GM19397 (cell line): Measurements from ENCODE around the gene DCDC2.
A peak's percentile ranks its signal among the peaks of the same experiment; 100 is the strongest.
"Not testable (repeated sequence)": the region's sequence is repeated elsewhere in the genome, so short reads cannot be mapped to it uniquely, and the experiment has no call there.

Experiments used
- ATAC-seq: cut with Tn5 transposase; IDR thresholded peaks from one replicate; pipeline ENCODE4 v1.9.1; 2021; ENCODE audit warnings: mild to moderate bottlenecking, moderate library complexity; ENCODE audit not compliant: unreplicated experiment

Gene DCDC2

GRCh38 chr6:24272553-24272952, 85.3 kb downstream of the DCDC2 start:
- ATAC-seq: no peak

GRCh38 chr6:24272148-24272547, 85.7 kb downstream of the DCDC2 start:
- no peak for ATAC-seq

- no peak for ATAC-seq
Measured at GRCh38 chr6:24270011-24270410, 87.8 kb downstream of the DCDC2 start.

DNA sequence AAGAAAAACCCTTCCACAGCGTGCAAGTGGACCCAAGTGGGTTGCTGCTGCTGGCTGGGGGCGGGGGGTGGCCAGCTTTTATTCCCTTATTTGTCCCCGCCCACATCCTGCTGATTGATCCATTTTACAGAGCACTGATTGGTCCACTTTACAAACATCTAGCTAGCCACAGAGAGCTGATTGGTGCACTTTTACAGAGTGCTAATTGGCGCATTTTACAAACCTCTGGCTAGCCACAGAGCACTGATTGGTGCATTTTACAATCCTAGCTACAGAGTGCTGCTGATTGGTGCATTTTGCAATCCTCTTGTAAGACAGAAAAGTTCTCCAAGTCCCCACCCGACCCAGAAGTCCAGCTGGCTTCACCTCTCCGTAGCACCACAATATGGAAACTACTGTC, 99.6 kb downstream of the DCDC2 start:
- not testable (repeated sequence) for ATAC-seq

DNA sequence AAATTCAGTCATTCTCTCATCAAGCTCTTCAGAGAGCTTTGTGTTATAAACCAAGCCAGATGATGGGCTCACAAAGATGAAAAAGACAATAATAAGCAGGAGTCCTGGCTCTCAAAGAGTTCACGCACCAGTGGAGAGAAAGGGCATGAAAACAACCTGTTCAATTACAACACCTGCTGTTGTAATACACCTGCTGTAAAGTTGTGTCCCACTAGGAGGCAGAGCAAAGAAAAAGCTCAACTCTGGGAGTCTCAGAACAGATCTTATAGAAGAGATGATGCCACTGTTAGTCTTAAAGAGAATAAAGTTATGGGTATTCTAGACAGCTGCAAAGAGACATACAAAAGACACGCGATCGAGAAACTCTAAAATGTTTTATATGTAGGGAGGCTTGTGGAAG, 100.6 kb downstream of the DCDC2 start:
- no peak for ATAC-seq

GRCh38 chr6:24255676-24256075, 102.2 kb downstream of the DCDC2 start:
- peak; percentile 95 for ATAC-seq

- ATAC-seq: no peak
Measured at GRCh38 chr6:24253360-24253759, 104.5 kb downstream of the DCDC2 start.

- no peak for ATAC-seq
Measured at GRCh38 chr6:24252280-24252679, 105.6 kb downstream of the DCDC2 start.

GRCh38 chr6:24251339-24251738, 106.5 kb downstream of the DCDC2 start:
- ATAC-seq: no peak

- no peak for ATAC-seq
Measured at GRCh38 chr6:24249926-24250325, 107.9 kb downstream of the DCDC2 start.

DNA sequence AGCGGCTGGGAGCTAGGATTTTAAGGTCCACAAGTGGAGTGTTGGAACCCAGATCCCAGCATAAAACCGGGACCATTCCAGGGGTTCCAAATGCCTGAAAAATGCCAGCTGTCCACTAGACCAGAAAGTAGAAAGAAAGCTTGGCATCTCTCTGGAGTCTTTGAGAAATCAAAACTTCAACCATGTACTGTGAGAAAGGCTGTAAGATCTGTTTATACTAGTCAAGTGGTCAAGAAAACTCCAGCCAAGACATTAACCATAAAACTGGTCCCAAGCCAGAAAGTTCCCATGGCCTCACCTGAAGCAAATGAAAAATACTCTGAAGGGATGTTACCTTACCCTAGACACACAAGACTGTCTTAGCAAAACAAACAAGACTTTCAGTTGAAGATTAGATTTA, 112.6 kb downstream of the DCDC2 start:
- no peak for ATAC-seq

DNA sequence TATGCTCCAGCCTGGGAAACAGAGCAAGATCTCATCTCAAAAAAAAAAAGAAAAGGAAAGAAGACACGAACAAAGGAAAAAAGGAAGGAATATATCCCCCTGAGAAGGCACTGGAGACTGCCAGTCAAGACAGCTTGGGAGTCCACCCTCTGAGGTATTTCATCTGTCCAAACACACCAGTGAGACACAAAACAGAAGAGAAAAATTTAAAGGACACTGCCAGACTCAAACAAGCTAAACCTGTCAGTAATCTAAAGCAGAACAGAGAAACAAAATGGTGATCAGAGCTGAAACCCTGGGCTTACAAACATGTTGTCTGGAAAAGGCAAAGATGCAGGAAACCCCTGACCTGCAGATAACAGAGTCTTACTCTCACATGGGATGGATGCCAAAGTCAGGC, 114.9 kb downstream of the DCDC2 start:
- no peak for ATAC-seq

DNA sequence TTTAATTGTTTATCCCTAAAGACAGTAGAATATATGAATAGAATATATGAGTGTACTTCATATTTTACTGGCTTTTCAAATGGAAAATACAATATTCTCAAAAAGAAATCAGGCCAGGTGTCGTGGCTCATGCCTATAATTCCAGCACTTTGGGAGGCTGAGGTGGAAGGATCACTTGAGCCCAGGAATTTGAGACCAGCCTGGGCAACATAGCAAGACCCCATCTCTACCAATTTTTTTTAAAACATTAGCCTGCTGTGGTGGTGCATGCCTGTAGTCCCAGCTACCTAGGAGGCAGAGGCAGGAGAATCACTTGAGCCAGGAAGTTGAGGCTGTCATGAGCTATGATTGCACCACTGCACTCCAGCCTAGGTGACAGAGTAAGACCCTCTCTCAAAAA, 116.1 kb downstream of the DCDC2 start:
- not testable (repeated sequence) for ATAC-seq

DNA sequence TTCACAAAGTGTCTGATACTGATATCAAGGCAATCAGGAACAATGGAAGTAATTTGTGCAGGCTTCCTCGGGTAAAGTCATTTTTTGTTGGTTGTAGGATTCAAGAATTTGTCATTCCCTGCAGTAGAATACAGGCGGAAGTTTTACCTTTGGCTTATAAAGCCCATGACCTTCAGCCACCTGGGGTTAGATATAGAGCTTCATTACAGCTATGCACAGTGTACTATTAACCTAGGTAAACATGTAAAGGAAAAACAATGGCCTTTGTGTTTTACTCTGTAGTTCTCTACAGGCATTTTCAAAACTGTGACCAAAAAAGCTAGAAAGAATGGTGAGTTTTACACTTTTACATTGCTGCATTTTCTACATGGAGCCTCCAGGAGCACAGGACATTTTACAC, 116.9 kb downstream of the DCDC2 start:
- ATAC-seq: no peak

DNA sequence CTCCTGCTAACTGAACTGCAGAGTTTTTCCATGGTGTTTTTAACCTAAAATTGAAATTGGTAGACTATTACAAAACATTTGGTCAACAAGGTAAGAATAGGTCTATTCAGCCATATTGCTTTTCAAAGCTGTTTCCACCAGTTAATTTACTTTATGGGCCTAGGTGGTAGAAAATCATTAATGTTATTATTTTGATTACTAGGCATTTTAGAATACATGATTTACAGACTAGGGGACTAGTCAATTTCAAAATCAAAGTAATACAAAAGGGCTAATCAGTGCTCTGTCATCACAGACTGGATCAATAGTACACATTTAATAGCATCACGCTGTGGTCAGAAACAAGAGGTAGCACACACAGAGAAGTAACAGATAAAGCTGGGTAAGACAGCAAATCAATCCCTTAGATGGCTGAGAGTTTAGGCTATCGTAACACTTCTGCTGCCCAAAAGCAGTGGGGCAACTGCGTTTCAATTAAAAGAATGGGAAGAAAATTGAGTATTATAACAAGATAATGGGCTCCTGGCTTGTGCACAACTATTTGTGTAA, 117.4 kb downstream of the DCDC2 start:
- ATAC-seq: no peak

GRCh38 chr6:24238700-24239099, 119.2 kb downstream of the DCDC2 start:
- ATAC-seq: no peak

DNA sequence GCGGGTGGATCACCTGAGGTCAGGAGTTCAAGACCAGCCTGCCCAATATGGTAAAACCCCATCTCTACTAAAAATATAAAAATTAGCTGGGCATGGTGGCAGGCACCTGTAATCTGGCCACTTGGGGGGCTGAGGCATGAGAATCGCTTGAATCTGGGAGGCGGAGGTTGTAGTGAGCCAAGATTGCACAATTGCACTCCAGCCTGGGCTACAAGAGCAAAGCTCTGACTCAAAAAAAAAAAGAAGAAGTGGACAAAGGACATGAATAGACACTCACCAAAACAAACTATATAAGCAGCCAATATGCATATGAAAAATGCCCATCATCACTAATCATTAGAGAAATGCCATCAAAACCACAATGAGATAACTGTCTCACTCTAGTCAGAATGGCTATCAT, 121.1 kb downstream of the DCDC2 start:
- ATAC-seq: not testable (repeated sequence)

DNA sequence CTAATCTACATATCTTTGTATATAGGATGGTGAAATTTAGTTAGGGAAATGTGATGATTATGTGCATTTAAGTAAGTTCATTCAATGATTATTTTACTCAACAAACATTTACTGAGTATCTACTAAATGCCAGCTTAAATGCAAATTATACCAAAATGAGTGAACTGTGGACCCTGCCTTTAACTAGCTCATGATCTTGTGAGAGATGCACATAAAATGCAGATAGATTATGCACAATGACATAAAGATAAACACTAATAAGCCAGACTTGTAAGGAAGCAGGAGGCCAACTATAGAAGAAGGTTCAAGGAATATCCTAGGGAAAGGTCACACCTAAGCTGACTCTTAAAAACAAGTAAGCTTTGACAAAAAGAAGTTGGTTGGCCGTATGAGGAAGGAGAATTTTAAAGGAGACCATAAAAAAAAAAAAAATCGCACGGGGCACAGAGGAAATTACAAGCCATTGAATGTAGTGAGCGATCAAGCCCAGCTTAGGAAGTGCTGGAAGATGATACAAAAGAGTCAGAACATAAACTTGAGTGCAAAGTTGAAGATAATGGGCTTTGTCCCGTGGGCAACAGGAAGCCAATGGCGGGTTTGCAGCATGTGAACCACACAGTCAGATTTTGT, 123.9 kb downstream of the DCDC2 start:
- ATAC-seq: no peak

DNA sequence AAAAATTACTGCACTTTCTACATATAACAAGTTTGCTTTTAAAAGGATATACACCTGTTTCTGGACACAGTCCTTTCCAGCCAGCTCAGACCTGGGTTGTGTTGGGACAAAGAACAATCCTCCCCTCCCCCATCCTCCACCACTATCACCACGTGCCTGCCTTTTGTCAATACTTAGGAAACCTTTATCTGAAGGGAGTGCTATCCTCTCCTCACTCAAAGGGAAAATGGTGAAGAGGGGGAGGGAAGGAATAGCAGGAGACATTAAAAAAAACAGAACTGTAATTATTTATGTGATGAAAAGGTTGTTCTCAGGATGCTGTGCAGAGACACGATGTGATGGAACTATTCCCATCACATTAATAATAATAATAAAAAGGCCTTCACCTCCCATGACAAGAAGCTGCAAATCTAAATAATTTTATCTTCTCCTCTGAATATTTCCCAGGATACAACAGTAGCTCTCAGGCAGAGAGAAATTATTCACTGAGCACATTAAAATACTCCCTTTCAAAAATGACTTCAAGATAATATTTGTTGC, 126.4 kb downstream of the DCDC2 start:
- ATAC-seq: no peak

DNA sequence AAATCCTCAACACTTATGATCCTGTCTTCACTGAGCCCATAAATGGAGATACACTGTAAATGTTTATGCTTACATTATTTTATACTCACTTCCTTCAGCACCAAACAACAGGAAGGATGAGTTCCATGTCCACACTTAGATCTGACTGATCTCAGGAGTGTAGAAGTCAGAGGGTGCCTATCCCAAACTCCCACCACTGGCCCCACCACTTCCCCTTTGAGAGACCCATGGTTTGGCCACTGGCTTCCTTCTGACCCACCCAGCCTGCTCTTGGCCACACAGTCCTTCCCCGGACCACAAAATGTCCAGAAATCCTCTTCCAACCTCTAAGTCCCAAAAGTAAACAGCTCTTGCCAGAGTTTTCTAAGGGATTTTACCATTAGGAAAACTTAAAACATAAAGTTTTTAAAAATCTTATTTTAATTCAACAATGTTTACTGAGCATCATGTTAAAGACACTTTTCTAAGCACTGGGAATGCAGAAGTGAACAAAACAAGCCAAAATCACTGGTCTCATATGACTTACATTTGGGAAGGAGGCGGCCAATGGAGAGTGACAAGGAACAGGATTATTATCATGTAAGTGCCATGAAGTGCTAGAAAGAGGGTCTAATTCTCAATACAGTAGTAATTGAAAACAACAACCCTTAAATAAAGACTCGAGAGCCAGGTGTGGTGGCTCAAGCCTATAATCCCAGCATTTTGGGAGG, 128.0 kb downstream of the DCDC2 start:
- ATAC-seq: no peak

DNA sequence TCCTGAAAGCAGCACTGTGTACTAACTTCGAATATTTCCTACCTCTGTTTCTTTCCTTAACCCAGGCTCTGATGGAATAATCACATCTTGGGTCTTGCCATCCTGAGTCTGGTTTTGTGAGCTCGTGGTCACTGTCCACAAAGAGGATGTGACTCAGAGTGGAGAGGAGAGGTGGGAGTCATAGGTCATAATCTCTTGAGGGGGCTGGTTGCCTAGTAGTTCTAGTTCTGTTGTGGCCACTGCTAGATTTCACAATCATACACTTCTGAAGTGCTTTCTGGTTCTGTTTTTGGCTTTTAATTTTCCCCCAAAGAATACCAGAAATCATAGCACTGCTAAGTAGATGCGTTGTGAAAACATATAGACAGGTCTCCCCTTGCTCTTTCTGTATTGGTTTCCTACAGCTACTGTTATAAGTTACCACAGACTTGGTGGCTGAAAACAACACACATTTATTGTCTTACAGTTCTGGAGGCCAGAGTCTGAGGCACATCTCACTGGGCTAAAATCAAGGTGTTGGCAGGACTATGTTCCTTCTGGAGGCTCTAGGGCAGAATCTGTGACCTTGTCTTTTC, 129.1 kb downstream of the DCDC2 start:
- no peak for ATAC-seq

GRCh38 chr6:24228123-24228522, 129.7 kb downstream of the DCDC2 start:
- ATAC-seq: no peak
